ENCODE measurements around the gene GALNT10.
A peak's percentile ranks its signal among the peaks of the same experiment; 100 is the strongest.

The GALNT10 gene

DNA sequence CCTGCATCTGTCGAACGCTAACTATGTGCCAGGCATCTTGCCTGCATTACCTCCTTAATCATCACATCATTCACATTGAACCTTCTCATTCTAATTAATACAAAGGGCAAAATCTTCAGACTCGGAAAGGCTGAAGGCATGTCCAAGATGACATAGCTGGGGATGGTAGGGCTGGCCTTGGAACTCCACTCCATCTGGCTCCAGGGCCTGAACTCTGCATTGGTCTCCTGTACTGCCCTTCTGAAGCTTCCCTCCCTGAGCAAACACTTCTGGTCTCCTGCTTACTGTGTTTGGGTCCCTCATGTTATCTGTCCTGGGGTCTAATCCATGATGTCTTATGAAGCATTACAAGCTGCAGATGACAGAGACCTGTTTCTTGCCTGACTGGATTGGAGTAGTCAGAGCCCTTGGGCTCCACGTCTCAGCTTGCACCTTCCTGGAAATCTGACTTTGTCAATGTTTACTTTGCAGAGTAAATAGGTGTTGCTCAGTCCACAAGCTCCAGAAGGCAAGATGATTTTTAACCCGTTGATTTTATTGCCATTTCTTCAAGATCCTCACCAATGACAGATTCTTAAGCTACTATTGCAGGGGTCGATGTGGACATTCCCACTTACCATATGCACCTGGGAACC lies 106.1 kb downstream of the GALNT10 start:
- peak overlapping the region; percentile 87 for H3K27ac ChIP-seq
- TF ChIP-seq, protein P1, sequence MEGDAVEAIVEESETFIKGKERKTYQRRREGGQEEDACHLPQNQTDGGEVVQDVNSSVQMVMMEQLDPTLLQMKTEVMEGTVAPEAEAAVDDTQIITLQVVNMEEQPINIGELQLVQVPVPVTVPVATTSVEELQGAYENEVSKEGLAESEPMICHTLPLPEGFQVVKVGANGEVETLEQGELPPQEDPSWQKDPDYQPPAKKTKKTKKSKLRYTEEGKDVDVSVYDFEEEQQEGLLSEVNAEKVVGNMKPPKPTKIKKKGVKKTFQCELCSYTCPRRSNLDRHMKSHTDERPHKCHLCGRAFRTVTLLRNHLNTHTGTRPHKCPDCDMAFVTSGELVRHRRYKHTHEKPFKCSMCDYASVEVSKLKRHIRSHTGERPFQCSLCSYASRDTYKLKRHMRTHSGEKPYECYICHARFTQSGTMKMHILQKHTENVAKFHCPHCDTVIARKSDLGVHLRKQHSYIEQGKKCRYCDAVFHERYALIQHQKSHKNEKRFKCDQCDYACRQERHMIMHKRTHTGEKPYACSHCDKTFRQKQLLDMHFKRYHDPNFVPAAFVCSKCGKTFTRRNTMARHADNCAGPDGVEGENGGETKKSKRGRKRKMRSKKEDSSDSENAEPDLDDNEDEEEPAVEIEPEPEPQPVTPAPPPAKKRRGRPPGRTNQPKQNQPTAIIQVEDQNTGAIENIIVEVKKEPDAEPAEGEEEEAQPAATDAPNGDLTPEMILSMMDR (IDR thresholded peaks at IDR 0.05) = no peak
- TF ChIP-seq ZFX (IDR thresholded peaks at IDR 0.05; ENCODE audit: borderline replicate concordance) = no peak

DNA sequence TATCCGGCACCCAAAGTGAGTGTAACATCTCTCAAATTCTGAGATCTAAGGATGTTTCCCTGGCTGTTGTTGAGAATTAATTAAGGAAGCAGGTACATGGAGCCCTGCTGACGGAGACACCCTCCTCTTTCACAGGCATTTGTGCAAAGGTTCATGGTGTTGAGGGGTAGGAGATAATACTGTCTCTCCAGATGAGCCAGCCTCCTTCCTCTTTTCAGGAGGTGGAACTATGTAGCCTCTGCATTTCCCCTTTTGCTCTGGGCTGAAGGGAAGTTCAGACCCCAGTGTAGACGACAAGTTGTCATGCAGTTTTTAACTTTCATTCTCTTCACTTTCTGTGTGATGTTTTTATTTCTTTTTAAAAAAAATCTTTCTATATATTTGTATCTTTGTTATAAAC lies 107.5 kb downstream of the GALNT10 start:
- TF ChIP-seq, protein P1 (IDR thresholded peaks at IDR 0.05) = no peak
- no peak for TF ChIP-seq ZFX (IDR thresholded peaks at IDR 0.05; ENCODE audit: borderline replicate concordance)

DNA sequence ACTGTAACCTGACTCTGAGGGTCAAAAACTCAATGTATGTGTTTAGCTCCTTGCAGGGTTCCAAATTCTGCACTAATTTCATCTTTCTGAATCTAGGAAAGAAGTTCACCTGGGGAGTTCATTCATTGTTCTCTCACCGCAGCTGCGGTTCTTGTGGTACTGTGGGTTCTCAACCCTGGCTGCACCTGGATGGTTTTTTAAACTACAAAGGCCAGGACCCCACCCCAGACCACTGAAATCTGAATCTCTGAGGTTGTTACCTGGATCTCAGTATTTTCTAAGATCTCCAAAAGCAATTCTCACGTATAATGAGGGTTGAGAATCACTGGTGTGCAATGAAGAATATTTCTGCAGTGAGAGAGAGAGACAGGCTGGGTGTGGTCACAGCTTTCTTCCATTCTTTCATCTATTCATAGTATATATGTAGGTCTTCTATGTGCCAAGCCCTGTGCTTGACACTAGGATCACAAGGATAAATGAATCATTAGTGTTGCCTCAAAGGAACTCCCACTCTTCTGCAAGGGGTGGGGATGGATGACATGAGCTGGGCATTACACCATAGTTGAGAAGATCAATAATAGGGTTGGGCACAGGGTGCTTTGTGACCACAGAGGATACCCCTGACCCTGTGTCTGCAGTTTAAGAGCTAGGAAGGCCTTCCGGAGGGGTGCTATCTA lies 109.8 kb downstream of the GALNT10 start:
- TF ChIP-seq, protein P1 (IDR thresholded peaks at IDR 0.05) = no peak
- TF ChIP-seq ZFX (IDR thresholded peaks at IDR 0.05; ENCODE audit: borderline replicate concordance) = no peak
- H3K27ac ChIP-seq = no peak overlapping the region

More for the DNA sequence above, 107.5 kb downstream of the GALNT10 start:
- no peak overlapping the region; the same call in 1 of the 2 replicates for H3K27ac ChIP-seq

DNA sequence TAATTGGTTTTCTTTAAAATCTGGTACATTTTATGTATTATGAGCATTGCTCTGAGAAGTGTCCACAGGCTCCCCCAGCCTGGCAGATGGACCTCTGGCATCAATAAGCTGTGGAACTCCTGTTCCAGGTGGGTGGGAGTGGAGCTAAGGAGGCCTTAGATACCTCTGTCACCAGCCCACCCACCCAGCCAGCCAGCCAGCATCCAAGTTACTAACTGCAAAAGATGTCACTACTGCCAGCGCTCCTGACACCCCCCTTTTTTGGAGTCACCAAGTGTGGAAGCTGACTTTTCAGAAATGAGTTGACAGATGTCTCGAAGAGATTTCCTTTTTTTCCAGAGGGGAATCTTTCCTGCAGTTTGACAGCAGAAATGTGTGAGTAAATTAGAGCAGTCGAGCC lies 111.2 kb downstream of the GALNT10 start:
- H3K27ac ChIP-seq = no peak overlapping the region
- TF ChIP-seq, protein P1 (IDR thresholded peaks at IDR 0.05) = no peak
- TF ChIP-seq ZFX (IDR thresholded peaks at IDR 0.05; ENCODE audit: borderline replicate concordance) = no peak

DNA sequence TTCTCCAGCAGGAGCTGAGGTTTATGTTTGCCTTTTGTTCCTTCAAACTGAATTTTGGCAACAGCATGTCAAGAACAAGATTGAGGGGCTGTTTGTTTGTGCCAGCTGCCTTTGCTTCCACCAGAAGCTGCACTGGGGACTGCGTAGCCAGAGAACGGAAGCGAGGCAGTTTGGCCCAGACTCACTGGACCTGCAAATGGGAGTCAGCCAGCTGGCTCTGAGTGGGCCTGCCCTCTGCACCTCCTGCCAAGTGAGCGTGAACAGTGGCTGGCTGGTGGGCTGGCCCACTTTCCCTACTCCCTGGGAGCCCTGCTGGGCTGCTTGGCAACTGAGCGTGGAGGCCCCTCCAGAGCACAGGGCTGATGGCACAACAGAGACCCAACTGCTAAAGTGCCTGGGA lies 111.6 kb downstream of the GALNT10 start:
- H3K27ac ChIP-seq = no peak overlapping the region
- TF ChIP-seq ZFX (IDR thresholded peaks at IDR 0.05; ENCODE audit: borderline replicate concordance) = no peak
- TF ChIP-seq, protein P1 (IDR thresholded peaks at IDR 0.05) = no peak

DNA sequence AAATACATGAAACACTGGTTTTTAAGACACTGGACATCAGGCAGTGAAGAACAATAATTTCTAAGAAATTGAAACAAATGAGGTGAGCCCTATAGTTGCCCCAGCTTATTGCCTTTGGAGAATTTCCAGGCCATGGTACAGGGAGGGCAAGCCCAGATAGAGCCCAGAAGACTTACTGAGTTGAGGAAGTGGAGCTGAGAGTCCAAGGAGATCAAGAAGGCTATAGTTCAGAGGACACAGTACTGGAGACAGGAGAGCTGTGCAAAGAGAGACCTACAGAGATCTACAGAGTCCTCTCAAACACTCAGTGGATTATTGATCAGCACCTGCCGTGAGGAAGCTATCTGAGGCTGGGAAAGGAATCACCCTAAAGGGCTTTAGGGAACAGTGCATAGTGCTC lies 112.6 kb downstream of the GALNT10 start:
- H3K27ac ChIP-seq = no peak overlapping the region
- TF ChIP-seq, protein P1 (IDR thresholded peaks at IDR 0.05) = no peak
- no peak for TF ChIP-seq ZFX (IDR thresholded peaks at IDR 0.05; ENCODE audit: borderline replicate concordance)
